GM12878 (cell line): ENCODE results near the gene NDUFB2. TPM values are rescaled to one million over a fixed set of nuclear protein-coding genes. Genes with fewer than 3 reads are reported as not detected.

ENCODE experiments used
- ATAC-seq: fragments of 200-7000 bp; cut with Tn5 transposase; 3 replicates; pipeline ENCODE4 v1.9.1; 2020; ENCODE audit warnings: mild to moderate bottlenecking, moderate library complexity
- BruUV-seq: library from RNA; stranded (reverse); fragments of 400-500 nt; replicated peaks from 2 replicates; lab custom pipeline; 2021; lab: Mats Ljungman, UMichigan
- CTCF ChIA-PET: fragments of 300-600 bp; sonication (Branson Sonifier 250); formaldehyde crosslinking; extraction: SDS; loops from one replicate; lab custom pipeline; 2021; ENCODE audit warnings: inconsistent platforms; lab: Yijun Ruan, JAX
- POLR2A ChIA-PET: fragments of 350-600 bp; formaldehyde crosslinking; extraction: SDS; loops from one replicate; lab custom pipeline; 2021; ENCODE audit warnings: inconsistent platforms; lab: Charles Lee
- RAD21 ChIA-PET: fragments of 300-600 bp; sonication (Branson Sonifier 250); formaldehyde crosslinking; loops from one replicate; lab custom pipeline; 2023; ENCODE audit warnings: antibody characterized with exemption; ENCODE audit not compliant: unreplicated experiment; lab: Charles Lee
- SMC1A ChIA-PET: fragments of 300-600 bp; sonication (Branson Sonifier 250); formaldehyde crosslinking; loops from one replicate; lab custom pipeline; 2023; ENCODE audit not compliant: unreplicated experiment, uncharacterized antibody; lab: Charles Lee
- DNase-seq: peaks from one replicate; pipeline ENCODE4 v3.0.0-alpha.2; 2011; ENCODE audit warnings: low read depth, low spot score
- FAIRE-seq: peaks from 3 replicates; lab custom pipeline; 2011; peaks lifted over from hg19 to GRCh38; lab: Jason Lieb, UNC
- H2AFZ ChIP-seq: 2 replicates; pipeline ENCODE4 v1.6.0; 2011; ENCODE audit warnings: low read depth, low read length, control low read depth; ENCODE audit not compliant: control insufficient read depth
- H3K27ac ChIP-seq: 2 replicates; pipeline ENCODE4 v1.5.1; 2011; ENCODE audit warnings: control low read depth; ENCODE audit not compliant: control insufficient read depth, insufficient read depth
- H3K27me3 ChIP-seq, 2 experiments: replicated peaks in 1 of 2; 2 replicates each; pipeline versions ENCODE4 v1.6.0 to v1.6.1; 2011; ENCODE audit warnings: low read length in 1 of 2; ENCODE audit not compliant: control insufficient read depth in 2 of 2, insufficient read depth in 2 of 2
- H3K36me3 ChIP-seq, 2 experiments: 2 replicates each; pipeline ENCODE4 v1.5.1; 2011; ENCODE audit warnings: low read length in 1 of 2; ENCODE audit not compliant: control insufficient read depth in 2 of 2, insufficient read depth in 2 of 2
- H3K4me1 ChIP-seq: 2 replicates; pipeline ENCODE4 v1.6.1; 2011; ENCODE audit warnings: mild to moderate bottlenecking, low read length, moderate library complexity, mixed read lengths; ENCODE audit not compliant: control insufficient read depth, insufficient read depth
- H3K4me2 ChIP-seq: 2 replicates; pipeline ENCODE4 v1.6.0; 2011; ENCODE audit warnings: control low read depth; ENCODE audit not compliant: control insufficient read depth, insufficient read depth
- H3K4me3 ChIP-seq: fragments of 200-600 bp; sonication (generic); 2 replicates; pipeline ENCODE4 v1.5.1; 2016
- H3K79me2 ChIP-seq: 2 replicates; pipeline ENCODE4 v1.6.0; 2011; ENCODE audit warnings: low read length; ENCODE audit not compliant: control insufficient read depth, insufficient read depth
- H3K9ac ChIP-seq: 2 replicates; pipeline ENCODE4 v1.8.0; 2011; ENCODE audit warnings: low read length, control low read depth, mixed read lengths; ENCODE audit not compliant: control insufficient read depth, insufficient read depth
- H3K9me3 ChIP-seq: replicated peaks from 3 replicates; pipeline ENCODE4 v1.5.1; 2011; ENCODE audit warnings: mild to moderate bottlenecking, low read length; ENCODE audit not compliant: control insufficient read depth, insufficient read depth
- H4K20me1 ChIP-seq: 2 replicates; pipeline ENCODE4 v1.6.0; 2011; ENCODE audit not compliant: control insufficient read depth, insufficient read depth
- CREM ChIP-seq: IDR thresholded peaks from 2 replicates; pipeline ENCODE4 v1.6.1; 2014; ENCODE audit warnings: antibody characterized with exemption, low read depth
- EP300 ChIP-seq, 2 experiments: fragments of 150-350 bp in 1 of 2; IDR thresholded peaks; 2 replicates each; pipeline ENCODE4 v1.6.1; 2011 to 2012; ENCODE audit warnings: low read depth in 2 of 2, low read length in 2 of 2, borderline replicate concordance in 1 of 2, improper control_type of control experiment in 1 of 2, inconsistent platforms in 1 of 2; ENCODE audit not compliant: control insufficient read depth in 1 of 2
- HCFC1 ChIP-seq: fragments of 150-350 bp; IDR thresholded peaks from 2 replicates; pipeline ENCODE4 v1.6.1; 2014; ENCODE audit warnings: low read length
- MEF2B ChIP-seq: fragments of 450-650 bp; IDR thresholded peaks from 2 replicates; pipeline ENCODE4 v1.6.1; 2018; ENCODE audit warnings: mild to moderate bottlenecking, moderate library complexity; ENCODE audit not compliant: partially characterized antibody, poor library complexity, severe bottlenecking
- NFYA ChIP-seq: IDR thresholded peaks from 2 replicates; pipeline ENCODE4 v1.6.1; 2011; ENCODE audit warnings: low read depth, mild to moderate bottlenecking, low read length, improper control_type of control experiment, borderline replicate concordance
- RAD51 ChIP-seq: fragments of 450-650 bp; IDR thresholded peaks from 2 replicates; pipeline ENCODE4 v1.6.1; 2016; ENCODE audit warnings: moderate library complexity, mild to moderate bottlenecking, inconsistent platforms
- SIX5 ChIP-seq: IDR thresholded peaks from 2 replicates; pipeline ENCODE4 v1.6.1; 2011; ENCODE audit warnings: mild to moderate bottlenecking, low read depth, low read length, moderate library complexity; ENCODE audit not compliant: severe bottlenecking
- SPI1 ChIP-seq: IDR thresholded peaks from 2 replicates; pipeline ENCODE4 v1.6.1; 2011; ENCODE audit warnings: low read depth, mild to moderate bottlenecking, low read length, moderate library complexity, borderline replicate concordance; ENCODE audit not compliant: insufficient read depth
- SREBF1 ChIP-seq: IDR thresholded peaks from 2 replicates; pipeline ENCODE4 v1.6.1; 2012; ENCODE audit warnings: mild to moderate bottlenecking, low read length
- YY1 ChIP-seq: IDR thresholded peaks from 2 replicates; pipeline ENCODE4 v1.6.1; 2011; ENCODE audit warnings: low read depth, mild to moderate bottlenecking, low read length
- ZNF274 ChIP-seq: IDR thresholded peaks from one replicate; pipeline ENCODE4 v1.8.0; 2011; ENCODE audit not compliant: insufficient read length, insufficient read depth
- ZSCAN29 ChIP-seq: fragments of 450-650 bp; IDR thresholded peaks from 2 replicates; pipeline ENCODE4 v1.6.1; 2017; ENCODE audit warnings: mild to moderate bottlenecking, moderate library complexity
- WGBS: methylation state at CpG from one replicate; pipeline ENCODE4 v1.1.6; 2016; ENCODE audit warnings: low lambda C conversion rate; ENCODE audit not compliant: insufficient replicate concordance, insufficient coverage; ENCODE audit errors: missing lambda C conversion rate; 5-methylcytosine and 5-hydroxymethylcytosine counted together
- in situ Hi-C: fragments of 300-500 bp; cut with MboI; formaldehyde crosslinking; loops from 9 replicates; pipeline ENCODE4 v1.14.3; 2018; ENCODE audit warnings: mixed read lengths
- intact Hi-C: fragments of 100-400 bp; cut with micrococcal nuclease; formaldehyde crosslinking; loops from one replicate; pipeline ENCODE4 v1.14.2; 2022; ENCODE audit not compliant: unreplicated experiment
- polyA plus RNA-seq, 11 experiments: library from polyadenylated mRNA; depleted of rRNA in 4 of 11; unstranded in 6 of 11; stranded (reverse) in 5 of 11; fragments of >200 nt; fragmentation: Nextera tagmentation in 4 of 11; fragmentation: Illumina TruSeq in 1 of 11; extraction: Ambion mirVana in 4 of 11; extraction: Trizol in 1 of 11; gene quantifications; 1 replicate in 1 of 11; 2 replicates in 10 of 11; pipeline versions ENCODE4 v1.2.1 to v1.2.3, GENCODE V29; 2011 to 2016; ENCODE audit warnings: inconsistent platforms in 2 of 11, missing spikeins in 2 of 11, low read depth in 1 of 11
- total RNA-seq, 4 experiments: library from RNA; depleted of rRNA in 3 of 4; stranded (reverse); fragments of >200 nt in 3 of 4; fragmentation: Illumina TruSeq in 1 of 4; extraction: Trizol in 1 of 4; gene quantifications; 2 replicates each; pipeline versions ENCODE4 v1.2.1 to v1.2.3, GENCODE V29; 2013 to 2021
- TF ChIP-seq, protein P1 (sequence below): fragments of 450-650 bp; IDR thresholded peaks from 2 replicates; pipeline ENCODE4 v1.6.1; 2018; ENCODE audit warnings: mild to moderate bottlenecking, low read depth, moderate library complexity; ENCODE audit not compliant: partially characterized antibody
- TF ChIP-seq, protein P2 (sequence below): fragments of 450-650 bp; IDR thresholded peaks from 2 replicates; pipeline ENCODE4 v1.6.1; 2017; ENCODE audit warnings: mild to moderate bottlenecking, low read depth, inconsistent platforms; ENCODE audit not compliant: poor library complexity, severe bottlenecking

The NDUFB2 gene
- total and polyA plus RNA-seq, 10 of the 15 experiments (the other 5 are each of a cell fraction or from before 2014, with no cell fraction given): 109 to 1,236 (median 323) TPM

DNA sequence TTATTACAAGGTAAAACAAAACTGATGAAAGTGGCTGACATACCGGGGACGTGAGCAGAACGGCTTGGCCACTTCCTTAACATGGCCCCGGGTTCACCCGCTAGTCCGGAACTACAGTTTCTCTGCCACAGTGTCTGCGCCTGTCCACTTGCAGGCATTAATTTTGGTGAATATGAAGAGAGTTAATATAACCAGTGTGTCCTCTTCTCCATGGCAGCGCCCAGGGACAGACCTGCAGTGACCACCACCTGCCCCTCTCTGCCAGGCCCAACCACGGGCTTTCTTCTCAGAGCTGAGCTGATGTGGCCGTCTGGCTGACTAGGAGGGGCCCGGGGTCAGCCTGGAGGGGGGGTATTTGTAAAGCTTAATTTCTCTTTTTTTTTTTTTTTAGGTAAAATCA, 1.1 kb upstream of the NDUFB2 start:
- no peak overlapping the region for H2AFZ ChIP-seq
- TF ChIP-seq HCFC1 (no peak), RAD51 (no peak), CREM (no peak), MEF2B (no peak), SIX5 (no peak), YY1 (no peak), NFYA (no peak), EP300 (IDR thresholded peaks at IDR 0.05; ENCODE audit: borderline replicate concordance in 1 of 2, control insufficient read depth in 1 of 2, low read depth in 2 of 2, low read length in 2 of 2) (no peak), SPI1 (no peak), ZNF274 (no peak), ZSCAN29 (no peak), SREBF1 (no peak)
- TF ChIP-seq, protein P1, sequence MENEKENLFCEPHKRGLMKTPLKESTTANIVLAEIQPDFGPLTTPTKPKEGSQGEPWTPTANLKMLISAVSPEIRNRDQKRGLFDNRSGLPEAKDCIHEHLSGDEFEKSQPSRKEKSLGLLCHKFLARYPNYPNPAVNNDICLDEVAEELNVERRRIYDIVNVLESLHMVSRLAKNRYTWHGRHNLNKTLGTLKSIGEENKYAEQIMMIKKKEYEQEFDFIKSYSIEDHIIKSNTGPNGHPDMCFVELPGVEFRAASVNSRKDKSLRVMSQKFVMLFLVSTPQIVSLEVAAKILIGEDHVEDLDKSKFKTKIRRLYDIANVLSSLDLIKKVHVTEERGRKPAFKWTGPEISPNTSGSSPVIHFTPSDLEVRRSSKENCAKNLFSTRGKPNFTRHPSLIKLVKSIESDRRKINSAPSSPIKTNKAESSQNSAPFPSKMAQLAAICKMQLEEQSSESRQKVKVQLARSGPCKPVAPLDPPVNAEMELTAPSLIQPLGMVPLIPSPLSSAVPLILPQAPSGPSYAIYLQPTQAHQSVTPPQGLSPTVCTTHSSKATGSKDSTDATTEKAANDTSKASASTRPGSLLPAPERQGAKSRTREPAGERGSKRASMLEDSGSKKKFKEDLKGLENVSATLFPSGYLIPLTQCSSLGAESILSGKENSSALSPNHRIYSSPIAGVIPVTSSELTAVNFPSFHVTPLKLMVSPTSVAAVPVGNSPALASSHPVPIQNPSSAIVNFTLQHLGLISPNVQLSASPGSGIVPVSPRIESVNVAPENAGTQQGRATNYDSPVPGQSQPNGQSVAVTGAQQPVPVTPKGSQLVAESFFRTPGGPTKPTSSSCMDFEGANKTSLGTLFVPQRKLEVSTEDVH: no peak
- TF ChIP-seq, protein P2, sequence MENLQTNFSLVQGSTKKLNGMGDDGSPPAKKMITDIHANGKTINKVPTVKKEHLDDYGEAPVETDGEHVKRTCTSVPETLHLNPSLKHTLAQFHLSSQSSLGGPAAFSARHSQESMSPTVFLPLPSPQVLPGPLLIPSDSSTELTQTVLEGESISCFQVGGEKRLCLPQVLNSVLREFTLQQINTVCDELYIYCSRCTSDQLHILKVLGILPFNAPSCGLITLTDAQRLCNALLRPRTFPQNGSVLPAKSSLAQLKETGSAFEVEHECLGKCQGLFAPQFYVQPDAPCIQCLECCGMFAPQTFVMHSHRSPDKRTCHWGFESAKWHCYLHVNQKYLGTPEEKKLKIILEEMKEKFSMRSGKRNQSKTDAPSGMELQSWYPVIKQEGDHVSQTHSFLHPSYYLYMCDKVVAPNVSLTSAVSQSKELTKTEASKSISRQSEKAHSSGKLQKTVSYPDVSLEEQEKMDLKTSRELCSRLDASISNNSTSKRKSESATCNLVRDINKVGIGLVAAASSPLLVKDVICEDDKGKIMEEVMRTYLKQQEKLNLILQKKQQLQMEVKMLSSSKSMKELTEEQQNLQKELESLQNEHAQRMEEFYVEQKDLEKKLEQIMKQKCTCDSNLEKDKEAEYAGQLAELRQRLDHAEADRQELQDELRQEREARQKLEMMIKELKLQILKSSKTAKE: no peak
- TF ChIP-seq, all 136 proteins: peak for 0
- ATAC-seq (no peak), FAIRE-seq (no peak), DNase-seq (no peak)
- SMC1A ChIA-PET: interaction anchor here (1.4 kb wide), 1 partner anchor 31 kb away, joined by 3 read pairs; no protein-coding TSS in a partner anchor
- H3K4me2 ChIP-seq: no peak overlapping the region; the same call in 1 of the 2 replicates
- no peak overlapping the region for H3K9ac ChIP-seq
- intact Hi-C loops (loop anchor here (5.0 kb wide), 1 partner anchor 227 kb away; the partner anchor contains the start of gene BRAF), in situ Hi-C loops (no loop called here)
- H3K4me3 ChIP-seq: no peak overlapping the region
- CTCF ChIA-PET: no interaction called here
- peaks cover 11% of the 10 kb centered on the region for H3K4me1 ChIP-seq
- no peak overlapping the region for H3K27ac ChIP-seq
- no TSS peak for BruUV-seq
- peaks cover 32% of the 10 kb centered on the region for H3K79me2 ChIP-seq
- no peaks in the 10 kb centered on the region for H3K9me3 ChIP-seq
- no peaks in the 10 kb centered on the region for H3K27me3 ChIP-seq
- H3K36me3 ChIP-seq: no peaks in the 10 kb centered on the region; a peak in 1 of 4 replicates
- H4K20me1 ChIP-seq: no peaks in the 10 kb centered on the region
- POLR2A ChIA-PET: no interaction called here
- 92% methylated on average over 11 of the region's 11 CpGs for WGBS
- RAD21 ChIA-PET: interaction anchor here (1.4 kb wide), 1 partner anchor 21 kb away, joined by 12 read pairs; no protein-coding TSS in a partner anchor
